ENCODE measurements around the gene CEP70.

Gene CEP70

DNA sequence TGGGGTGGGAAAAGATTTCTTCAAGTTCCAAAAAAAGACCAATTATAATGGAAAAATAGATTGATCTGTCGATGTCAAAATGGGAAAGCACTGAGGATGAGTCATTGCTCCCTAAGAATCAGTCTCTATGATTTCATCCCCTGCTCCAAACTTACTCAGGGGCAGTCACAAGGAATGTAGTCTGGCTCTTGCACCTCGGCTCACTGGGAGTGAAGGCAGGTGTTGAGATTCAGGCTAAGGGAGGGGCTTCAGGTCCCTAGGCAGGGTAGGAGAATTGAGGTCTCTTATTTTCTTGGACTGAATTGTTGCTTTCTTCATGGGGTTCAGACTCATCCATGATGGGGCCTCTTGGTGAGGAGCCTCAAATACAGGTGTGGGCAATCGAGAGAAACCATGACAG is 145.4 kb downstream of the CEP70 start:
- no peak for DNase-seq

DNA sequence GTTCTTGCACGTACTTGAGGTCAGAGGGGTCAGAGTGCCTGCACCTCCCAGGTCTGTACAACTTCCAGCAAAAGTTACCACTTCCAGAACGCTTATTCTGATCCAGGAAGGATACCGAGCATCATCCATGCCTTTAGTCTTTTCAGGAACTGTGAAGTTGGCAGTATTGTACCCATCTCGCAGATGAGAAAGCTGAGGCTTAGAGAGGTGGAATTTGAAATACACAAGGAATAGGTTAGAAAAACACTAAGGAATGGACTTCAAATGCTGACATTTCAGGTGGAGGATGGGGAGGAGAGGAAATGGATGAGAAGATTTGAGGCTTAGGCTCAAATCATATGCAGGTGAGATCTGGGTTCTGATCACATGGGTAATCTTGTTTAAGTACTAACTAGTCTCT is 148.4 kb downstream of the CEP70 start:
- DNase-seq = no peak

DNA sequence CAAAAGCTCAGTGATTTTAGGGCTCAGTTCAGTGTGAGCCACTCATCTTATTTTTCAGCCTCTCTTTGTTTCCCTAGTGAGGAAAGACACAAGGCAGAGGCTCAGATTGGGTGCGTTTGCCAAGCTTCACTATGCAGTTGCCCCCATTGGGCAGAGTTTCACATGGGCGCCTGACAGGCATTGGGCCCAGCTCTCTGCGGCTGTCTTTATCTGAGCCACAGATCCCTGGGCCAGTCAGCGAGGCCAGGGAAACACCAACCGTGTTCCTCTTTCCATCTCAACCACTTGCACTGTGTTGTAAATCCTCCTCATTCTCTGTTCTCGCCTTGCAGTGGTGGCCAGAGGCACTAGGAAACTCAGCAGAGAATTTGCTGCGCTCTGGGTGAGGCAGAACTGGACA is 148.8 kb downstream of the CEP70 start:
- no peak for DNase-seq

All from fibroblast of upper back skin (primary cell).